Kidney tubule cell (primary cell): ENCODE results near the gene HERC2.
A peak's percentile ranks its signal among the peaks of the same experiment; 100 is the strongest.

Experiments used
- DNase-seq: peaks from one replicate; pipeline ENCODE4 v3.0.0-alpha.2; 2018; ENCODE audit warnings: low spot score

Gene HERC2

GRCh38 chr15:28094732-28095521, 227.1 kb downstream of the HERC2 start:
- peak; percentile 20 for DNase-seq

- no peak for DNase-seq
Observed at GRCh38 chr15:28093752-28094535, 228.0 kb downstream of the HERC2 start.

GRCh38 chr15:28091313-28091712, 230.7 kb downstream of the HERC2 start:
- DNase-seq = no peak

- DNase-seq = peak; percentile 62
Observed at GRCh38 chr15:28086175-28086703, 235.7 kb downstream of the HERC2 start.

- DNase-seq = no peak
Observed at GRCh38 chr15:28085489-28086174, 236.3 kb downstream of the HERC2 start.

- DNase-seq = no peak
Observed at GRCh38 chr15:28084547-28084946, 237.4 kb downstream of the HERC2 start.

GRCh38 chr15:28082891-28083684, 238.9 kb downstream of the HERC2 start:
- peak; percentile 56 for DNase-seq

- no peak for DNase-seq
Observed at GRCh38 chr15:28081594-28081993, 240.4 kb downstream of the HERC2 start.

GRCh38 chr15:28080386-28080785, 241.6 kb downstream of the HERC2 start:
- DNase-seq = no peak

GRCh38 chr15:28079313-28079969, 242.5 kb downstream of the HERC2 start:
- DNase-seq = no peak

GRCh38 chr15:28078191-28078719, 243.7 kb downstream of the HERC2 start:
- peak; percentile 69 for DNase-seq

- DNase-seq = no peak
Observed at GRCh38 chr15:28075573-28075972, 246.4 kb downstream of the HERC2 start.

GRCh38 chr15:28068930-28069329, 253.0 kb downstream of the HERC2 start:
- no peak for DNase-seq

- no peak for DNase-seq
Observed at GRCh38 chr15:28066231-28066630, 255.7 kb downstream of the HERC2 start.
